ENCODE data around the gene KCNQ1OT1.

- TF ChIP-seq, protein P1, sequence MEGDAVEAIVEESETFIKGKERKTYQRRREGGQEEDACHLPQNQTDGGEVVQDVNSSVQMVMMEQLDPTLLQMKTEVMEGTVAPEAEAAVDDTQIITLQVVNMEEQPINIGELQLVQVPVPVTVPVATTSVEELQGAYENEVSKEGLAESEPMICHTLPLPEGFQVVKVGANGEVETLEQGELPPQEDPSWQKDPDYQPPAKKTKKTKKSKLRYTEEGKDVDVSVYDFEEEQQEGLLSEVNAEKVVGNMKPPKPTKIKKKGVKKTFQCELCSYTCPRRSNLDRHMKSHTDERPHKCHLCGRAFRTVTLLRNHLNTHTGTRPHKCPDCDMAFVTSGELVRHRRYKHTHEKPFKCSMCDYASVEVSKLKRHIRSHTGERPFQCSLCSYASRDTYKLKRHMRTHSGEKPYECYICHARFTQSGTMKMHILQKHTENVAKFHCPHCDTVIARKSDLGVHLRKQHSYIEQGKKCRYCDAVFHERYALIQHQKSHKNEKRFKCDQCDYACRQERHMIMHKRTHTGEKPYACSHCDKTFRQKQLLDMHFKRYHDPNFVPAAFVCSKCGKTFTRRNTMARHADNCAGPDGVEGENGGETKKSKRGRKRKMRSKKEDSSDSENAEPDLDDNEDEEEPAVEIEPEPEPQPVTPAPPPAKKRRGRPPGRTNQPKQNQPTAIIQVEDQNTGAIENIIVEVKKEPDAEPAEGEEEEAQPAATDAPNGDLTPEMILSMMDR (IDR thresholded peaks at IDR 0.05; ENCODE audit: low read length), result no peak
- TF ChIP-seq EZH2 (IDR thresholded peaks at IDR 0.05; ENCODE audit: borderline replicate concordance, low read length), result no peak
These were observed 3.3 kb downstream of the KCNQ1OT1 start for GRCh38 chr11:2696455-2696854.

Data from OCI-LY1 (cell line).